VCaP (cell line): Measurements from ENCODE around the gene KIAA0753.
A peak's percentile ranks its signal among the peaks of the same experiment; 100 is the strongest.
"Not testable (repeated sequence)": the region's sequence is repeated elsewhere in the genome, so short reads cannot be mapped to it uniquely, and the experiment has no call there.

Source experiments
- H3K27ac ChIP-seq: fragments of 450-650 bp; 2 replicates; pipeline ENCODE4 v1.5.1; 2017
- CTCF ChIP-seq: fragments of 450-650 bp; conservative IDR thresholded peaks from 2 replicates; pipeline ENCODE4 v1.5.1; 2017; ENCODE audit warnings: mild to moderate bottlenecking, moderate library complexity

Gene KIAA0753

GRCh38 chr17:6660101-6660500 is 19.6 kb upstream of the KIAA0753 start:
- no peak overlapping the region for H3K27ac ChIP-seq
- no peak for TF ChIP-seq CTCF

GRCh38 chr17:6658411-6658810 is 17.9 kb upstream of the KIAA0753 start:
- H3K27ac ChIP-seq = not testable (repeated sequence)

- no peak overlapping the region for H3K27ac ChIP-seq
- TF ChIP-seq CTCF = no peak
These were observed 17.2 kb upstream of the KIAA0753 start for GRCh38 chr17:6657633-6658287.

- not testable (repeated sequence) for H3K27ac ChIP-seq
These were observed 16.5 kb upstream of the KIAA0753 start for GRCh38 chr17:6656797-6657632.

GRCh38 chr17:6655732-6656361 is 15.3 kb upstream of the KIAA0753 start:
- H3K27ac ChIP-seq = not testable (repeated sequence)

- H3K27ac ChIP-seq = no peak overlapping the region
These were observed 14.6 kb upstream of the KIAA0753 start for GRCh38 chr17:6654841-6655731.

GRCh38 chr17:6651919-6652452 is 11.5 kb upstream of the KIAA0753 start:
- peak overlapping the region; percentile 81; the same call in 1 of the 2 replicates for H3K27ac ChIP-seq
- no peak for TF ChIP-seq CTCF

More at GRCh38 chr17:6654841-6655731, 14.6 kb upstream of the KIAA0753 start:
- no peak for TF ChIP-seq CTCF

GRCh38 chr17:6651354-6651918 is 10.9 kb upstream of the KIAA0753 start, which contains the start of the genes C17orf100 and MED31:
Gene C17orf100, plus strand, starts transcription at chr17:6651762. Its CDS starts 152 bp downstream, at chr17:6651914.
Gene MED31, minus strand, starts transcription at chr17:6651605. Its CDS starts 77 bp downstream, at chr17:6651528.
- TF ChIP-seq CTCF = no peak
- peak within 1 kb of the TSS; percentile 81 for H3K27ac ChIP-seq
